WI38 (cell line): Measurements from ENCODE around the gene JAK2.

Experiments used
- H3K4me3 ChIP-seq: 2 replicates; pipeline ENCODE4 v1.5.1; 2011; ENCODE audit warnings: low read depth, mild to moderate bottlenecking, control low read depth, low read length
- CTCF ChIP-seq: IDR thresholded peaks from 2 replicates; pipeline ENCODE4 v1.5.1; 2012; ENCODE audit warnings: low read depth, mild to moderate bottlenecking, control low read depth, low read length

JAK2 gene

GRCh38 chr9:4969130-4969529 lies 15.9 kb upstream of the JAK2 start:
- no peak for TF ChIP-seq CTCF
- H3K4me3 ChIP-seq = no peak overlapping the region

GRCh38 chr9:4970970-4971641 lies 14.0 kb upstream of the JAK2 start:
- no peak overlapping the region for H3K4me3 ChIP-seq
- no peak for TF ChIP-seq CTCF

- H3K4me3 ChIP-seq = no peak overlapping the region
- TF ChIP-seq CTCF = no peak
These were observed 11.8 kb upstream of the JAK2 start for GRCh38 chr9:4973246-4973645.

- no peak overlapping the region for H3K4me3 ChIP-seq
- no peak for TF ChIP-seq CTCF
These were observed 11.2 kb upstream of the JAK2 start for GRCh38 chr9:4973902-4974301.

- no peak overlapping the region for H3K4me3 ChIP-seq
- no peak for TF ChIP-seq CTCF
These were observed 5.8 kb upstream of the JAK2 start for GRCh38 chr9:4979239-4979638.

- TF ChIP-seq CTCF = no peak
- no peak overlapping the region for H3K4me3 ChIP-seq
These were observed 4.9 kb upstream of the JAK2 start for GRCh38 chr9:4980086-4980727.

GRCh38 chr9:4982721-4983482 lies 2.2 kb upstream of the JAK2 start:
- H3K4me3 ChIP-seq = no peak overlapping the region
- TF ChIP-seq CTCF = no peak
